NCI-H82 treated with DMSO at 0.1 percent for 48 hours (cell line): ENCODE results near the gene PIK3C3.

Experiments used
- DNase-seq: peaks from one replicate; lab custom pipeline; 2025; ENCODE audit not compliant: unreplicated experiment; lab: John Stamatoyannopoulos, UW

PIK3C3 gene

DNA sequence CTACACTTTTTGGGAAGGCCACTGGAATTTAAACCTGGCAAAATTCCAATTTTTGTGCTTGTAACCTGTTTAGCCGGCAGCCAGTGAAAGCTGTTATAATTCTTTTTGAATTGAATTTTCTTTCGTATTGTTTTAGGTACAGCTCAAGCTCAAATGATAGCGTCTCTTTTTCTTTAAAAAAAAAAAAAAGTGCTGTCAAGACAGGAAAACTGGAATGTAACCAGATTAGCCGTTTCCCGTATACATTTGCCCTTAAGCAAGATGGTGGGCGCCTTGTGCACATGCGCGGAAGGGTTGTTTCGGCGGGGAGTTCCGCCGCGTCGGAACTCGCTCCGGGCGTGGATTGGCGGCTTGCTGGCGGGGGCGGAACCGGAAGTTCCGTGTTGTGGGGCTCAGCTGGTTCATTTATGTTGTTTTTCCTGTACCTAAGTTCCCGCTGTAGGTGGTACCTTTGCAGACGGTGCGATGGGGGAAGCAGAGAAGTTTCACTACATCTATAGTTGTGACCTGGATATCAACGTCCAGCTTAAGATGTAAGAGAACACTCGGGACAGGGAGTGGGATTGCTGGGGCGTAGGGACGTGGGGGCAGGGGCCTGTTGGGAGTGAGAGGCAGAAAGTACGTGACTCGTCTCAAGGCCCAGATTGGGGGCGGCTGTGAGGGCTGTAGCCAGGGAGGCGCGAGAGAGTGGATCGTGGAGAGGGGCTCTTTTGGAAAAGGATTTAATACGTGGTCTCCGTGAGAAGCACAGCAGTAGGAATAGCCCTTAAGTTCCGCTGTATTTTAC lies at the start of gene PIK3C3:
Gene PIK3C3, plus strand, starts transcription at position 408 of the 787 bp plus-strand sequence. Its CDS starts 58 bp downstream, at position 466.
- peak; percentile 95 for DNase-seq

DNA sequence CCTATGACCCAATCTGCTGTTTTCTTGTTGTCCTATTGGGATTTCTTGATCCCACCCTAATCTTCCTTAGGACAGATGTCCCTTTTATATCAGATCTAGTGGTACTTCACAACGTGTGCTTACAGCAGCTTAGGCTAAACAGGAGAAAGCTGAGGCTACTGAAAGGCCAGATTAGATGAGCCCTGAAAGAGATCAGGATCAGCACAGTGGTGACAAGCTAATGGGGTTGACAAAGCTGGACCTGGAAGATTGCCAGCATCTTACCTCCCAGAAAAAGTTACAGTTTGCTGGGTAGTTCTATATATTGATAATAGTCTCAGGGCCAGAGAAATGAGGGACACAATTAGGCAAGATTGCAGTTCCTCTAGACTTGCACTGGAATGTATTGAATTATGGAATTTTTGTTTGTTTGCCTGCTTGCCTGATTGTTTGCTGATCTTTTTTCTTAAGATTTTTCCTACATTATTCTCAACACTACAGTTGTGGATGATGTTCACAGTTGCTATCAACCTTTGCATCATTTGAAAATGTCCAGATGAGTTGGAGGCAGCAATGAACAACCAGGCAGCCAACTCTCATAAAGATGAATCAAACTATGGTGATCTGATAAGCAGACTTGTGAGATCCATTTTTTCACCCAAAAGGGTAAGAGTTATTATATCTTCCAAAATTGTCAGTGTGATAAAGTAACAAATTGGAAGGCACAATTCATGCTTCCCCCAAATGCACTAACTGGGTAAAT lies 49.1 kb upstream of the PIK3C3 start:
- peak; percentile 99 for DNase-seq

DNA sequence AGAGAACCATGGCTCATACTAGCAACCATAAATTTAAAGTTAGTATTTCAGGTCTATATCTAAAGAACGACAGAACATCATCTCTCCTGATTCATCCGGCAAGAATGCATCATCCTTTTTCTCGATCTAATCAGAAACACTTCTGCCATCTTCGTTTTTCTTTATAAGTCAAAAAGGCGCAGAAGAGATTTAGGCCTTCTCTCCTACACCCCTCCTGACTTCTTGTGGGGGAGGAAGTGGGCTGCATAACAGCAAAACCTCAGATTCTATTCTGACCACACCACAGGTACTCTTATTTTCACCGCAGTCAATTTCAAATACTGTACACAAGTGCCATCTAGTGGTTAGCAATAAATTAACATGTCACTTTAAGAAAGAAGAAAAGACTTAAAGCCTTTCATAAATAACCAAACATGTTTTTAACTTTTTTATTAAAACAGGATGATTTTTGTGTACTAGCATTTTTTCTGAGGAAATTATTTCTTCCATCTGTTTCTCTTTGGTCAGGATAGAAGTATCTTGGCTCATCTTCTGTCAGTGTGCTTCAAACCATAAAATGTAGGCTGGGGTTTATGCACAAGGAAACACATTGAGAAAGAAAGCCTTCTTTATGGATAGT lies 48.4 kb upstream of the PIK3C3 start:
- DNase-seq = peak; percentile 45

DNA sequence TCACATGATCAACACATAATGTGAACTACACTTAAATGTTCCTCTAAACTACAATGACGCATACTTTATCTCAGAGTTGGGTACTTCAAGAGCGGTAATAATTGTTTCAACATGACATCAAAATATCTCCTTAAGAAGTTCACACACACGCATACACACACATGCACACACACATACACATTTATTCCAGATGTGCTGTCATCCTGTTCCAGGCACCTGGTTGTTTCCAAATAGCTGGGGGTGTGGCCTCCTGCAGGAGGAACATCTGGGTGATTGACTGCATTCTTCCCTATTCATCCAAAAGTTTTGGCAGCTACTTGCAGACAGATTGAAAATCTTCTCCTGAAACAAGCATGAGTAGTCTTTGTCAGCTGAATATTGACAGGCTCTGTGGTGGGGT lies 37.9 kb upstream of the PIK3C3 start:
- DNase-seq = no peak

DNA sequence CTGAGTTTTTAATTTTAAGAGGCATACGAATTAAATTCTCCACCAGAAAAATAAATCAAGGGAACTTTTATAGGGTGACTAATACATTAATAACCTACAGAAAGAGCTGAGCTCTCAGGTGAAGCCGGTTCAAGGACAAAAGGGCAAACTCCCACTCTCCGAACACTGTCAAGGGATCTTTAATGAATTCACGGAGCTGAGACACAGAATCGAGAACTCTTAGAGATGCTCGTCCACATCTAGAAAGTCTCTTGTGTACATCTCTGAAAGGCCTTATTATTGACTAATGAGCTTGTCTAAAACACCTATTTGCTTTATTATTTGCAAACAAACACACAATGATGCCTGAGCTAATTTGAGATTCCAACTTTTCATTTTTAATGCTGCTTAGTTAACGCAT lies 33.3 kb upstream of the PIK3C3 start:
- no peak for DNase-seq

DNA sequence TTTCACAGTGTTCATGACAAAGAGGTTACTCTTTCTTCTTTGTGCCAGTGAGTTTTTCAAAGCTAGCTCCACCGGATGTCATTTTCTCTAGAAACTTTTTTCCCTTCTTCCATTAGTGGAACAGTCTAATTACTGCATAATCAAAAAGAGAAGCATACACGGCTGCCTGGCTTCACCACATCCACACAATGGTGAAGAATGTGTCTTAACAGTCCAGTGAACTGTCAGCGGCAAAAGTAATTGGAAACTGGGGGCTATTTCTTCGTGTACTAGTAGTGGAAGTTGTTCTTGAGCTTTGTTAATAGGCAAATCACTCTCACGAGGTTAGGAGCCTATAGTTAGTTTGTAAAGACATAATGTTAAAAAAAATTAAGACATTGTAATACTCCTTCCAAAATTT lies 32.9 kb upstream of the PIK3C3 start:
- no peak for DNase-seq

DNA sequence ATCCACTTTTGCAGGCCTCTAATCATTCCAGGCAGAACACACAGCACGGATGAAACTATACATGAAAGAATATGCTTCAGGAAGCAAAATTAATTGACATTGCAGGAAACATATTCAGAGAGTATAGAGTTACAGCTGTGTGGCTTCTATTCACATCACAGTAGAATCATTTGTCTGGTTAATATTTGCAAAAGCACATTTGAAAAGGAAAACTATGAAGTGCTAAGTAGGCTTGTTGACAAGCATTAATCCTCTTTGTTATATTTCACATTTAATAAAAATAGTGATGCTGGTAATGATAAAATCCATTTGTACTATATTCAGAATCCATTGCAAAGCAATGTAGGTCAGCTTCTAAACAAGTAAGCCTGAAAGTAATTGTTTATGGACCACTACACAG lies 32.2 kb upstream of the PIK3C3 start:
- no peak for DNase-seq

DNA sequence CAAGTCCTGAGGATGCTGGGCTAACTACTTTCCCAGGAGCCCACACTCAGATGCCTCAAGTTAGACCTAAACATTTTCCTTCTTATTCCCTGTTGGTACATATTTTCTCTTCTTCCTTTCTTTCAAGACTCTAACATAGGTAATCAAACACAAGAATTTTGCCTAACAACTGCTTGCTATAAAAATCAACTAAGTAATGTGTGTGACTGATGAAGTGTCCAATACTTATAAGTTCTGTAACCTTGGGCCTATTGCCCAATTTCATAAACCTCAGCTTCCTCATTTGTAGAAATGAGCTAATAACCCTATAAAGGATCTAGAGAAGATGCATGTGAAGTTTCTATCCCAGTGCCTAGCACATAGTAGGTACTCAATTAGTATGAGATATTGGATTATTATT lies 31.6 kb upstream of the PIK3C3 start:
- DNase-seq = no peak

GRCh38 chr18:41928581-41928980 lies 26.5 kb upstream of the PIK3C3 start:
- no peak for DNase-seq

- DNase-seq = no peak
These were observed 22.1 kb upstream of the PIK3C3 start for GRCh38 chr18:41932899-41933298.

DNA sequence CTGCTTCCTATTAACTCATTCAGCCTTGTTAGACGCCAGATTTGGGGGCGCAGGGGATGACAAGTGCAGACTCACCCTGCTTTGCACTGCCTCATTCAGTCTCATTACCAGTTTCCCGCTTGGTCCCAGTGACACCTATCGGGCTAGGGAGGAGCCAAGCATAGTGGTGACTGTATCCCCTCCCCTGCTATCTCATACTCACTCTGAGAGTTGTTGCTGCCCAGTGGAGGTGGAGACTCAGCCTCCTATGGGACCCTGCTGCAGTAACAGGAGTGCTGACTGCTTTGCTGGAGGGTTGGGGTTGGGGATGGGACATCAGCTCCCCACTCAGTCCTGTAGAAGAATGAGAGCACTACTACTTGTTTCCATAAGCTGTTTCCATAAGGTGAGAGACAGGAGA lies 21.3 kb upstream of the PIK3C3 start:
- DNase-seq = no peak

DNA sequence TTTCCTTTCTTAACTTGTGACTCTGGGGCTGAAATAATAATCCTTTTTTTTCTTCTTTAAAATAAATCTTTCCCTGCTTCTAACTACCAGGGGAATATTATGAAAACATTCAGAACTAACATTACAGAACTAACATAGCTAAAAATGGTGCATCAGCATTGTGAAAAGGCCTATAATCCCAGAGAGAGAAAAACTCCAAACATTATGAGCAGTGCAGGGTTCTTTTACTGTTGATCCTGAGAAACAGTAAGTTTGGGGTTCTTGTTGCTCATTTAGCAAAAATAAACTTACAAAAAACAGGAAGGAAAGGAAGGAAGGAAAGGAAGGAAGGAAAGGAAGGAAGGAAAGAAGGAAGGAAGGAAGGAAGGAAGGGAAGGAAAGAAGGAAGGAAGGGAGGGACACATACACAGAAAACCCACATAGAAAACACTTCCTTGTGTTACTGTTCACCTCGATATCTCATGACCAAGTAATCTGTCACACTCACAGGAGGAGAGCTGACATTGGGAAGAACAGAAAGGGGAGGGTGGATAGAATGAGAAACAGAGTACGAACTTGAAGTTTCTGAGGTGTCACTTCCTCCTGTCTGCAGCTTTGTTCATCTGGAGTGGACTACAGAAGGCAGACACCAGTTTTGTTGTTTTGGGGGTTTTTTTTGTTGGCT lies 18.4 kb upstream of the PIK3C3 start:
- DNase-seq = no peak

DNA sequence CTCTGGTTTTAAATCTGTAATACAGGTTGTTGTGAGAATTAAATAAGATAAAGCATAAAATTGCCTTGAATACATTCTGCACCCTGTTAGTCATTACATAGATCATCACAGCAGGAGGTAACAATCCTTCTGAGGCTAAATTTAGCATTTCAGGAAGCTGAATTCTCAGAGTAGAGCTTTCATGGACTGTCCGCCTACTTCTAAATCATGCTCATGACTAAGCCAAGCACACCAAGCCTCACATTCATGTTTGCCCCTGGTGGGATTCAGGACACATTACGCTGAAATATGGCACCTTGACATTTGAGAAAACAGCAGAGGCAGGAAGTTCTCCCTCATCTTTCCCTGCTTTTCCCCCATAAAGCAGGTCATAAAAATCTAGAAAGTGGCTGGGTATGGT lies 16.6 kb upstream of the PIK3C3 start:
- no peak for DNase-seq

- no peak for DNase-seq
These were observed 15.7 kb upstream of the PIK3C3 start for GRCh38 chr18:41939326-41939725.

DNA sequence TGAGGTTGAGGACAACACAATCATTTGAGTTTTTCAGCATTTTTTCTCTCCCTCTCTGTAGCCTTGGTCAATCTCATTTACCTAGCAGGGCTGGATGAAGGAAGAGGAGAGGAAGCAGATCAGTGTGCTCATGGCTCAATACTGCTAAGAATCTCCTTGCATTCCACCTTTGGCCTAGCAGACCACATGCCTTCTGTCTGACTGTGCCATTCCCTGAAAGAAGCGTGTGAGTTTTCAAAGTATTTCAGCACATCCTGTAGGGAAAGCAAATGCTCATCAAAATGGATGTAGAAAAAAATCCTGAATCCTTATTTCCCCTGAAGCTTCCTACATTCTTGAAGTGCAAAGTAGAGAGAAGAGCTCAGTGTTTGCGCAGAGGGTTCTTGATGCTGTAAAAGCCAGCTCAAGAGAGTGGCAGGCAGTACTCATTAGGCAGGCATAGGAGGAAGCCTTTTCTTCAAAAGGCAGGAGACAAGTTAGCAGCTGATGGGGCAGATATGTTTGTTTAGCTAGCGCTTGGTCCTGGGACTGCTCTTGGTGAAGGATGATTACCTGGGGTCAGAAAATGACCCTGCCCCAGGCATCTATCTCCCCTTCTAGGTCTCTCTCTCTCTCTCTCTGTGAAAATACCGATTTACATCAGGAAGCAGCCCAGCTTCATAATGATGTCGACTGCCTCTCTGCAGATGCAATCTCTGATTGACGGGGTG lies 14.4 kb upstream of the PIK3C3 start:
- DNase-seq = no peak

DNA sequence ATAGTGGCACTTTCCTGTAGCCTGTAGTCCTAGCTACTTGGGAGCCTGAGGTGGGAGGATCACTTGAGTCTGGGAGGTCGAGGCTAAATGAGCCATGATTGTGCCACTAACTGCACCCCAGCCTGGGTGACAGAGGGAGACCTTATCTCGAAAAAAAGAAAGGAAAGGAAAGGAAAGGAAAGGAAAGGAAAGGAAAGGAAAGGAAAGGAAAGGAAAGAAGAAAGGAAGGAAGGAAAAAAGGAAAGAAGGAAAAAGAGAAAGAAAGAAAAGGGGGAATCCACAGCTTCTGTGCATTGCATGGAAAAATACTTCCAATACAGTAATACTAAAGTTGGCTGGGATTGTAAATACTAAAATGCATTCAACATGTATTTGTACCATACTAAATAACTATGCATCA lies 12.8 kb upstream of the PIK3C3 start:
- DNase-seq = no peak

GRCh38 chr18:41948544-41949110 lies 6.4 kb upstream of the PIK3C3 start:
- no peak for DNase-seq

DNA sequence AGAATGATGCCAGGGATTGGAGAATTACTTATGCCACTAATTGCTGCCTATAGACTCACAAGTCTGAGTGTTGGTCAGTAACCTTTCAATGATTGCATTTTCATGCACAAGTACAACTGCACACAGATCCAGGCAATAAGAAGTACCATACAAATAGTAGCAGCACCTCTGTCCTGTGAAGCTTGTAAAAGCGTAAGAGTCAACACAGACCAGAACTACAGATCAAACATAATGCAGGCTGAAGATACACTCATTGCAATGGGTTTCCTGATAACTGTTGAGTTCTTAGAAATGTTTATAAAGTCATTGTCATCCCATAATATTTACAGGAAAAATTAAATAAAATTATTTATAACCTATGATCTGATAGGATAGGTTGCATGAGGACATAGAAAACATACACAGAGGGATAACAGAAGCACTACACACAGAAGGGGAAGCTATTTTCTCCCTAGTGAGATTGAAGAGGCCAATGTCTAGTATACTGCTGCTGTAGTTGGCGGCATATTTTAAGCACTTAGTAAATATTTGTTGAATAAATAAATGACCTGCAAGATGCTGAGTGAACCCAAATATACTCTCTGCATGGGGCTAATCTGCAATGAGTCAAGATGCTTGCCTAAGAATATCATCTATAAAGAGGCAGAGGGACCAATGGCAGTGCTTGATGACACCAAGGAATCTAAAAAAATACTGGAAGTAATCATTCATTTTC lies 5.7 kb upstream of the PIK3C3 start:
- no peak for DNase-seq

DNA sequence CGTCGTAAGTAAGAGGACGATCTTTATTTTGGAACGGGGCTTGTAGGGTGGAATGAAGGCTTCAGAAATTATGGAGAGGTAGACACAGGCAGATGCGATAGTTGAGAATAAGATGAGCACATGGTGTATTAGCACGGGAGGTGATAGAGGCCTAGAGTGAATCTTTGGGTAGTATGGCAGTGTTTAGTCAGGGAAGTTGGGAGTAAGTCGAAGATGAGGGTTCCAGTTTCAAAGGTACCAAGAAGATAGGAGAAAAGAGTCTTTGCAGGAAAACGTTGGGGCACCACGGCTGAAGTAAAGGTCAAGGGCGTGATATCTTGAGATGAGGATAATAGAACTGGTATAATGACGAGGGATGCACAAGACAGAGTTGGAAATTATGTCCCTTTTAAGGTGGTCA lies 654 bp downstream of the PIK3C3 start:
- no peak for DNase-seq

GRCh38 chr18:41959045-41959444 lies 4.0 kb downstream of the PIK3C3 start:
- no peak for DNase-seq
